Activated CD8-positive, alpha-beta memory T cell treated with anti-CD3 and anti-CD28 coated beads for 1 hour (primary cell): ENCODE measurements around the gene SLC12A6.

ENCODE experiments used
- DNase-seq, 2 donors: peaks; one replicate each; pipeline ENCODE4 v3.0.0-alpha.2; 2020; ENCODE audit warnings: low read depth in 1 of 2; ENCODE audit errors: extremely low read depth in 1 of 2

SLC12A6 gene

DNA sequence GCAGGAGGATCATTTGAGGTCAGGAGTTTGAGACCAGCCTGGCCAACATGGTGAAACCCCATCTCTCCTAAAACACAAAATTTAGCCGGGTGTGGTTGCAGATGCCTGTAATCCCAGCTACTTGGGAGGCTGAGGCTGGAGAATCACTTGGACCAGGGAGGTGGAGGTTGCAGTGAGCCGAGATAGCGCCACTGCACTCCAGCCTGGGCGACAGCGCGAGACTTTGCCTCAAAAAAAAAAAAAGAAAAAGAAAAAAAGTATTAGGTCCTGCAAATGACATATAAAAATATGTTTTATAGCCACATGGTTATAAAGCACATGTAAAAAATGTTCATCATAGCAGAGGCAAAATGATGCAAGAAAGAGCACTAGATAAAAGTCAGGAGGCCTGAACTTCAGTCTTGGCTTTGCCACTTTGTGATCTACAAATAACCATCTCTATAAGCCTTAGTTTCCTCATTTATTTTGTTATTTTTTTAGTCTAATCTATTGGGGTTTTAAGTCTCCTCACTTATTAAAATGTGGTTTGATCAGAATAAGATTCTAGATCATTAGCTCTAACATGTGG is 4.9 kb downstream of the SLC12A6 start:
- no peak for DNase-seq

DNA sequence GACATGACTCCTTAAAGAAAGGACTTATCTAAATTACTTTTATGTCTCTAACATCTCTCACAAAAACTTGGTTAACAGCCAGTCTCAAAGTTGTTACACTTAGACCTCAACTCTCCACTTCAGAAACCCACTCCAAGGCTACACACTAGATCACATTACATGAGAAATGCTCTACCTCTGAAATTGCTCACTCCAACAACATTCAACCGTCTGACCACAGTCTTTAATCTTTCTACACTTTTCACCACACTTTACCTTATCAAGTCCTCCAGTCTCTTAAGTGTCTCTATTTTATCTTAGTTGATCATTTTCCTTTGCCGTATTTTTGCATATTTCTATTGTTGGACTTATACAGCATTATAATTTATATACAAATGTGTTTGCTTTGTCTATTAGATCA is 5.8 kb downstream of the SLC12A6 start:
- DNase-seq = no peak

DNA sequence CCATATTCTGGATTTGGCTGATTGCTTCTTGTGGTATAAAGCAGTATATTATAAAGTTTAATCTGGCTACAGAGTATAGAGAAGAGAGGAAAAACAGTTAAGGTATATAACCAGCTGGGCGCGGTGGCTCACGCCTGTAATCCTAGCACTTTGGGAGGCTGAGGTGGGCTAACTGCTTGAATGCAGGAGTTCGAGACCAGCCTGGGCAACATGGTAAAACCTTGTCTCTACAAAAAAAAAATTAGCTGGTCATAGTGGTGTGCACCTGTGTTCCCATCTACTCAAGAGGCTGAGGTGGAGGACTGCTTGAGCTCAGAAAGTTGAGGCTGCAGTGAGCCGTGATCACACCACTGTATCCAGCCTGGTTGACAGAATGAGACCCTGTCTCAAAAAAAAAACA is 7.3 kb downstream of the SLC12A6 start:
- no peak for DNase-seq

DNA sequence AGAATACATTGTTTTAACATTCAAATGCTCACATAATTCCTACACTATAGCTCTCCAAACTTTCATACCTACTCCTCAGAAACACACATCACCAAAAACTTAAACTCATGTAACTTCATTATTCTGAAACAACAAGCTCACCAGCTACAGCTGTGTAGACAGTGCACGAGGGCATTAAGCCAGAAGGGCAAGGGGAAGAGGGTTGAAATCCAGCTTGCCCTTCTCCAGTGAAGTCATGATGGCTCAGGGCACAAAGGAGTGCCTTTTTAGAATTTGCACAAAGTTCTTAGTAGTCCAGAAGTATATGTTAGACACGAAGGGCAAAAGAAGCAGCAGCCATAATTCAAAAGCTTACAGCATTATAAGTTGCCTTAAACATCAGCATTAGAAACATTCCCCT is 8.6 kb downstream of the SLC12A6 start:
- DNase-seq = no peak

DNA sequence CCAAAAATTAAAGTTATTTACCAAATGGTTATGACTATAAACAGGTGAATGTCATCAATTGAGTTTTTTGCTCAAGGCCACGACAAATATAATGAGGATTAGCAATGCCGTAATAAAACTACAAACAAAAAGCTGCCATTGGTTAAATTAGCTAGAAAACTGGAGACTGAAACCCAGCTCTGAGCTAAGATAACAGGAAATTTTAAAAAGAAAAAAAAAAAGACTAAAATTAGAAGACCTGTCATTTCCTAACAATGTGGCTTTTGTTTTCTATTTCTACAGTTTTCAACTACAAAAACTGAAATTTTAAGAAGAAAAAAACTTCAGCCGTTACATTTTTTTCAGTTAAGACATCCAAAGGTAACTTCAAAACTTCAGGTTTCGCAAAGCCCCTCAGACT is 9.7 kb downstream of the SLC12A6 start:
- DNase-seq = no peak

DNA sequence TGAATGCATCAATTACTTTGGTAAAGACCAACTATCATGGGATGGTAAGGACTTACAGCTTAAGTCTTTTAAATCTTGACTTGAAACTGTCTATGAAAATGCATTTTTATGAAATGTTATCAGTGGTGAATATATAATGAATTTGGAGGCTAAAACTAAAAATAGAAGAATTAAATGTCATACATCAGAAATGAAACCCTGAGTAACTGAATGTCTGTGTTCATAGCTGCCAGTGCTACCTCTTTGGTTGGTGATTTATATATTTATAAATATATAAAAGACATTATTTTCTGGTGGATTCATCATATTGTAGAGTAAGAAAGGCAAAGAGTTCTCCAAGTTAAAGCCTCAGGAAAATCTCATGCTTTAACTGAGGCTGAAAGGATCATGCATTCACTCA is 12.2 kb downstream of the SLC12A6 start:
- no peak for DNase-seq

DNA sequence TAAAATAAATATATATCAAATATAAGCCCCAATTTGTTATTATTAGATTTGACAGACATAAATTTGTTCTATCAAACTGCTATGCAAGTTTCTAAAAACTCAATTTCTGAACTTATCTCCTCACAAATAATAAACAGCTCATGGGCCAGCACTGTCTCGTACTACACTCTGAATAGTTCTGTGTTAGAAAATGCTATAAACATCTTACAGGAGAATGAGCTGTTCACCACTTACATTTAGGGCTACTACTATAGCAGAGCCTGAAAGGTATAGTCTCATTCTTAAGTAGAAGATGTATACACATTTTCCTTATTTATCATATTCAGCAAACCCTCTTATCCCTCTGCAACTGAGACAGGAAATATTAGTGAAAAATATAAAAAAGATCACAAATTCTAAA is 12.6 kb downstream of the SLC12A6 start:
- no peak for DNase-seq

DNA sequence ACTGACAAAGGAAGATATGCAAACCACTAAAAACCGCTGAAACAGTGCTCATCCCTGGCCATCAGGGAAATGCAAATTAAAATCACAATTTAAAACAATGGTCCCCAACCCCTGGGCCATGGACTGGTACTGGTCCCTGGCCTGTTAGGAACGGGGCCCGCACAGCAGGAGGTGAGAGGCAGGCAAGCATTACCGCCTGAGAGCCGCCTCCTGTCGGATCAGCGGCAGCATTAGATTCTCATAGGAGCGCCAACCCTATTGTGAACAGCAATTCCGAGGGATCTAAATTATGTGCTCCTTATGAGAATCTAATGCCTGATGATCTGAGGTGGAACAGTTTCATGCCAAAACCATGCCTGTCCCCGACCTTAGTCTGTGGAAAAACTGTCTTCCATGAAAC is 14.4 kb downstream of the SLC12A6 start:
- no peak for DNase-seq

DNA sequence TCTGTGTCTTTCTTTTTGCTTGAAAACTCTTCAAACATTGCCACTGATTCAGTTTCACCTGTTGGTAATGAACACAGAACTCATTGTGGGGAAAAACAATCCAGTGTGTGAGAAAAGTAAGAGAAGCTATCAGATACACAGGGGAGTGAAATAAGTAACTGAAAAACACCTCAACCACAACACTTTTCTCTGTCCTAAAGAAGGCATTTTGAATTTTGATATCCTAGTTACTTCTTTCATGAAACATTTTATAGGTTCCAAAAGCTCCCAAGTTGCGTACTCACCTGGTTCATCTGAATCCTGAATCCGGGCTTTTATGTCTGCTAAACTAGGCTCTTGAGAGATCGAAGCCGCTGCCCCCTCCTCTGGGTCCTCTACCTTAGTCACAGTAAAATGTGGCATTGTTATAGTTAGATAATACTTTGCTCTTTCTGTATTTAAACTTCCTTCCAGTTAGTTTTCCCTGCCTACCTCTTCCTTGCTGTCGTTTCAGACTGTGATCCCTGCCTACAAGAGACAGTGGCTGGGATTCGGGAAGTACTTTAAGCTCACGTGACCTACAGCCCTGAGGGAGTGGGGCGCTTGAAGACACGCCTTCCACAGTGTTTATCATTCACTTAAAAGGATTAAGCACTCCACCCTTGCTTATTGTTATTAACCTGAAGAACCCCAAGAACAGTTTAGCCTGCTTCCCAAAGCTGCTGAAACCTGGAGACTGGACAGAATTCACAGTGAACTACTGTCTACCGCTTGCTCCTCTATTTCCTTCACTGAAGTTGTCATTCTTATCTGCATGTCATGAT is 19.1 kb downstream of the SLC12A6 start:
- DNase-seq = no peak

DNA sequence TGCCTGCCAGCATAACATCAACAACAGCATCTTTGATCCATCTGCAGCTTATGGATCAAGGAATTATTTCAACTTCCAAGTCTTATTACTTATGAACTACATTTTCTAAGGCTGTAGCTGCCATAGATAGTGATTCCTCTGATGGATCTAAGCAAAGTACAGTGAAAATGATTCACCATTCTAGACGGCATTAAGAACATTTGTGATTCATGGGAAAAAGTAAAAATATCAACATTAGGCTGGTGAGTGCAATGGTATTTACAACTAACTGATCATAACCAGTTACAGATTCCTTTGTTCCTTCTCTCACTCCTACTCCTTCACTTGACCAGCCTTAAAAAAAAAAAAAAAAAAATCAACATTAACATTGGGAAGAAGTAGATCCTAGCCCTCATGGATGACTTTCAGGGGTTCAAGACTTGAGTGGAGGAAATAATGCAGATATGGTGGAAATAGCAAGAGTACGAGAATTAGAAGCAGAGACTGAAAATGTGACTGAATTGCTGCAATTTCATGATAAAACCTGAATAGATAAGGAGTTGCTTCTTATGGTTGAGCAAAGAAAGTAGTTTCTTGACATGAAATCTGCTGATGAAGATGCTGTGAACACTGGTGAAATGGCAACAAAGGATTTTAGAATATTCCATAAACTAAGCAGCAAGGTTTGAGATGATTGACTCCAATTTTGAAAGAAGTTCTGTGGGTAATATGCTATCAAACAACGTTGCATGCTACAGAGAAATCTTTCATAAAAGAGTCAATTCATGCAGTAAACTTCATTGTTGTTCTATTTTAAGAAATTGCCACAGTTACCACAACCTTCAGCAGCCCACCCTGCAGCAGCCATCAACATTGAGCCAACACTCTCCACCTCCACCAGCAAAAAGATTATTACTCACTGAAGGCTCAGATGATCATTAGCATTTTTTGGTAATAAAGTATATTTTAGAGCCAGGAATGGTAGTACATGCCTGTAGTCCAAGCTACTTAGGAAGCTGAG is 22.8 kb downstream of the SLC12A6 start:
- no peak for DNase-seq

DNA sequence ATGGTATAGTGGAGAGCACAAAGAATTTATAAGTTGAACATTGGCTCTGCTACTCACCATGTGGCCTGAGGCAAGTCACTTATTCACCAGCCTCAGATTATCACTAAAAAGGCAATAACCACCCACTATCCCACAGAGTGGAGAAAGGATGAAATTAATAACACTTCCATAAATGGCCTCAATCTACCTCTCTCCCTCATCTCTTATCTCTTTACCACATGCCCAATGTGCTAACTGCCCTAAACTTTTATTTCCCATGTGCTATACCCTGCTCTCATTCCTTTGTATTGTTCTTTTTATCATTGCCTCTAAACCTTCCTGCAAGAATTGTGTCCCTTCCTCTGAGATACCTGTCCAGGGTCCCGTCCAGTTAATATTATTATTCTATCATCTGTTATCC is 26.0 kb downstream of the SLC12A6 start:
- DNase-seq = no peak

DNA sequence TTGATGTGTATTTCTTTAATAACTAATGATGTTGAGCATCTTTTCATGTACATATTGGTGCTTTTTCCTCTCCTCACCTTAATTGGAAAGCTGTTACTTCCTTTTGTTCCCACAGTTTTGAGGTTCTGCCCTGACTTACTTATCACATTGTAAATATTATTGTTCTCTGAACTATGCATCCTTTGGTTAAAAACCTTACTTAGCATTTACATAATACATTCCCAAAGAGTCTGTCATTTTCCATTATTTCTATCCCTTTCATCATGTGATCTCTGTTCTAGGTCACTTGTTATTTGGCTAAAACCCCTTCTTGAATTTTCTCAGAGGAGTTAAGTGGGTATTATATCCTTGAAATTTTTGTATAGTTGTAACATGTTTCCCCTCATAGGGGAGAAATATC is 33.0 kb downstream of the SLC12A6 start:
- DNase-seq = no peak

DNA sequence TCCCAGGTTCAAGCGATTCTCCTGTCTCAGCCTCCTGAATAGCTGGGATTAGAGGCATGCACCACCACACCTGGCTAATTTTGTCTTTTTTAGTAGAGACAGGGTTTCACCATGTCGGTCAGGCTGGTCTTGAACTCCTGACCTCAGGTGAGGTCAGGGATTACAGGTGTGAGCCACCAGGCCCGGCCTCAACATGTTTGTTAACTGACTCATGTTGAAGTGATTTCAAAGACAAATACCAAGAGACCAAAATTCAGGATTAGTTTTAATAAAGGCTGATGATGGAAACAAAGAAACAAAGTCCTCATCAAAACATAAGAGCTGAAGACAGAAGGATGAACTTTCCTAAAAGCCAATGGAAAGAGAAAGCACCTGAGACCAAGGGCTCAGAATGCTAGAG is 36.5 kb downstream of the SLC12A6 start:
- DNase-seq = no peak

DNA sequence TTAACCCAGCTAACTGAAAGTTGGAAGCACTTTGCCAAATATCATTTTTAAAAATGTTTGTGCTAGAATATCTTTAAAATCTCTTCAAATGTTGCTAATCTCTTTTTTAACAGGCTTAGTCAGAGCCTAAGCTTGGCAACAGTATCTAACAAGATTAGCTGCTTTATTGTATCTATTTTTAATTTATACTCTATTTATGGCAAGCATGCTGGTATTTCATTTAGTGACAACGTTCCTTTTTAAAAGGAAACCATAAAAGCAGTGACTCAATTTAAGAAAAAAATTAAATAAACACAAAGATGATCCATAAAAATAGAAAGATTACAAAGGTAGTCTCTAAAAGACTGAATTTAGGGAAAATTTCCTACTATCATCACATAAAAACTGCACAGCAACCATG is 40.5 kb downstream of the SLC12A6 start:
- no peak for DNase-seq

DNA sequence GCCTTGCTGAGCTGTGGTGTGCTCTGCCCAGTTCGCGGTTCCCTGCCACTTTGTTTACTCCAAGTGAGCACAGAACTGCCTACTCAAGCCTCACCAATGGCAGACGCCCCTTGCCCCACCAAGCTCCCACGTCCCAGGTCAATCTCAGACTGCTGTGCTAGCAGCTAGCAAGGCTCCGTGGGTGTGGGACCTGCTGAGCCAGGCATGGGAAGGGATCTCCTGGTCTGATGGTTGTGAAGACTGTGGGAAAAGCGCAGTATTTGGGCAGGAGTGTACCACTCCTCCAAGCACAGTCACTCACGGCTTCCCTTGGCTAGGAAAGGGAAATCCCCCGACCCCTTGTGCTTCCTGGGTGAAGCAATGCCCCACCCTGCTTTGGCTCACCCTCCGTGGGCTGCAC is 45.0 kb downstream of the SLC12A6 start:
- DNase-seq = no peak

DNA sequence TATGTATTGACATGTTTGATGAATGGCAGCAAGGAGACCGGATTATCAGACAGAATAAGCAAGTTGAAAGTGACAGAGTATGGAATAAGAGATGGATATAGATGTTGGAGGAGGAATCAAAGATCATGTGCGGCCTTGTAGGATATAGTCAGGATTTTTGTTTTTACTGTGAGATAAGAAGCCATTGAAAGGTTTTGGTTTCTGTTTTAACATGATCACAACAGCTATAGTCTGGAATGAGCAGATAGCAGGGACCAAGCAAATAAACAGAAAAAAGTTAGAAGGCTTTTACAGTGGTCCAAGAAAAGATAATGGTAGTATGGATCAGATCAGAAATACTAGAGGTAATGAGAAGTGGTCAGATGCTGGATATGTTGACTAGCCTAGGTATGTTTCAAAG is 52.6 kb downstream of the SLC12A6 start:
- DNase-seq = no peak

DNA sequence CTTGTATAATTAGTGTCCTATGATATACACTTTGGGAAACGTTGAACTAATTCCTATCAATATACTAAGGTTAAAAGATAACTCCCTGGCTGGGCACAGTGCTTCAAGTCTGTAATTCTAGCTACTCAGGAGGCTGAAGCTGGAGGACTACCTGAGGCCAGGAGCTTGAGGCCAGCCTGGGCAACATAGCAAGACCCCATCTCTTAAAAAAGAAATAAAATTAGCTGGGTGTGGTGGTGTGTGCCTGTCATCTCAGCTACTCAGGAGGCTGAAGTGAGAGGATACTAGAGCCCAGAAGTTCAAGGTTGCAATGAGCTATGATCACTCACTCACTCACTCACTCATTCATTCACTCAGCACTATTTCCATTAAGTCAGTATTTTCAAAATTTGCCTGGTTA is 55.2 kb downstream of the SLC12A6 start:
- no peak for DNase-seq

DNA sequence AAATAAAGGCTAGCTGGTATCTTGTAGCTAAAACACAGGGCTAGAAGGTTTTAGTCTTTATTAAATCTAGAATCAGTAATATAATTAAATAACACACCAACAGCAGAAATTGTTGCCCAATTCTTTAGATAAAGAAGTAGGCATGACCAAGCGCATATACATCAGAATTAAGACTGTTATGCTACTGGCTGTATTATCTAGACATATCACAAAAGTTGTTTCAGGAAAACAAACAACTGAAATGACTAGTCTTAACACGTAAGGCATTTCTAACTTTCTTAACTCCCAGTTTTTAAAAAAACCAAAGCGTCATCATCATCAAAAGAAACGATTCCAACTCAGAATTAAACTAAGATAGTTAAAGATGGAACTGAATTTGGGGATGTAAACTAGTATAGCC is 57.4 kb downstream of the SLC12A6 start:
- DNase-seq = no peak

DNA sequence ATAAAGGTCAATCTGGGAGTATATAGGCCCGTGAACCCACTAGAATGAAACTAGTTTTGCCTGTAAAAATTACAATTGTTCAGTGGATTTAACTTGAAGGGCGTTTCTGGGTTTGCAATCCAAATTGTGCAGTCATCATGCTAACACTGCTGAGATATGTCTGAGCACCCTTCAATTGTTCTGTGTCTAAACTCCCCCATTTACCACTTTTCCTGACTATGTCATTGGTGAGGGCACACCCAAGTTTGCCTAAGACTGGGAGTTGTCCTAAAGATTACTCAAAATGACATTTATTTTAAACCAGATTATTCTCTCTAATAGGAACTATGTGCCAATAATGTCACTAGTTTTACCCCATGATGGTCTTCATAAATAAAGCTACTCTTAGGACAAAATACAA is 58.2 kb downstream of the SLC12A6 start:
- no peak for DNase-seq

DNA sequence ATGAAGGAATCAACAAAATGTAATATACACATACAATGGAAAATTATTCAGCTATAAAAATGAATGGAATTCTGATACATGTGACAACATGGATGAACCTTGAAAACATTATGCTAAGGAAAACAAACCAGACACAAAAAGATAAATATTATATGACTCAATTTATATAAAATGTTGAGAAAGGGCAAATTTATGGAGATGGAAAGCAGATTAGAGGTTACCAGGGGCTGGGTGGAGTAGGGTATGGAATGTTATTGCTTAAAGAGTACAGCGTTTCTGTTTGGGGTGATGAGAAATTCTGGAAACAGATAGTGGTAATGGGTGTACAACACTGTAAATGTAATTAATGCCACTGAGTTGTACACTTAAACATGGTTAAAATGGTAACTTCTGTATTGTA is 61.9 kb downstream of the SLC12A6 start:
- DNase-seq = no peak

DNA sequence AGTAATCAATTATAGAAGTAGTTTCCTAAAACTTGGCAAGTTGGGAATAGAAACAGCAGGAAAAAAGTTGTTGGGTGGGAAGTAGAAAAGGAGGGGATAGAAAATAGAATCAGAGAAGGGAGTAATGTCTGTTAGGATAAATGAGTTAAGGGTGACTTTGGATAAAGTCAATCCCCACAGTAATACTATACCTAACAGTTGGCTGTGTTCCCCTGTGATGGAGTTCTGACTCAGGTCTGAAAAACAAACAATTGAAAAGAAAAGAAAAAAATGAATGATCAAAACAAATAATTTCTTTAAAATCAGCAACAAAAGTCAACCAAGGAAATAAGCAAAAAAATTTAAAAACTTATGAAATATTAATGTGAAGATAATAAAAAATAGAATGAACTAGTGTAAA is 62.4 kb downstream of the SLC12A6 start:
- no peak for DNase-seq

DNA sequence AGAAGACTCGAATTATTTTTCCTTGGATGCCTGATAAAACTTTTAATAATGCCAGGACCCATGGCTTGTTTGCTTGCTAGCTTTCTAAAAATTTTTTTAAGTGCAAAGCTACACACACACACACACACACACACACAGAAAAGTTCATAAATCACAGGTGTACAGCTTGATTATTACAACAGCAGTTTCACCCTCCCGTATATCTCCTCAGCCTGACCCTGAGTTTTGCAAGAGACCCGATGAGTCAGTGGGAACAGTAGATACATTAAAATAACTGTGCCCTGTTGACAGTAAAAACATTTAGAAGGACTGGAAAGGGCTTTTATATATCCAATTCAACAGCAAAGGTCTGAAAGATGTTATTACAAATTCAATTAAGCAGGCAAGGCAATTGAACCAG is 66.1 kb downstream of the SLC12A6 start:
- no peak for DNase-seq
